GM21360 (cell line): Measurements from ENCODE around the gene MAN1C1.
A peak's percentile ranks its signal among the peaks of the same experiment; 100 is the strongest.

Experiments
- ATAC-seq: cut with Tn5 transposase; IDR thresholded peaks from one replicate; pipeline ENCODE4 v1.9.1; 2021; ENCODE audit warnings: mild to moderate bottlenecking, moderate library complexity; ENCODE audit not compliant: unreplicated experiment

Gene MAN1C1

DNA sequence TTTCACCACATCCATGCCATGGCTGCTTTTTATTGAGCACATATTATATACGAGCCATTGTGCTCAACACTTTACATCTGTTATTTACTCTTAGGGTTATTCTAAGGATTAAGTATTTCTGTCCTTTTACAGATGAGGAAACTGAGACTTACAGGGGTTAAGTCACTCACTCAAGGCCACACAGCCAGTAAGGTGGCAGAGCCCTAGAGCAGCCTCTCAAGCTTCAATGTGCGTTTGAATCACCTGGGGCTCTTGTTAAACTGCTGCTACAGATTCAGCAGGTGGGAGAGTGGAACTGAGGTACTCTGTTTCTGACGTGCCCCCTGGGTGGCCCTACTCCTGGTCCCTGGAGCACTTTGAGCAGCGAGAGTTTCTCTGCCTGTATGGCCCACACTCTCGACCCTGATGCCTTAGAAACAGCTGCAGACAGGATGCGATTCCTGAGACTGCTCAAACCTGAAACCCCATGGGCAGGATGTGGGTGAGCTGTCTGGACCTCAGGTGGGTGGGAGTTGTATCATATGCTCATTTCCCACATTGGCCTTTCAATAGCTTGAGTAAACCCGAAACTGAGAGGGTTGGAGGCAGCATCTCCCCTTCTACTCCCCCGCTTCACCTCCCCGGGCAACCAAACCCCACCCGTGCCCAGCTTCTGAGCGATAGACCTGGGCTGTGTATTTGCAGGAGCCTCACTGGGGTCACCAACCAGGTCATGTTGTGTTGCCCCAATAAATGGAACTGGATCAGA is 59.3 kb downstream of the MAN1C1 start:
- peak; percentile 88 for ATAC-seq

DNA sequence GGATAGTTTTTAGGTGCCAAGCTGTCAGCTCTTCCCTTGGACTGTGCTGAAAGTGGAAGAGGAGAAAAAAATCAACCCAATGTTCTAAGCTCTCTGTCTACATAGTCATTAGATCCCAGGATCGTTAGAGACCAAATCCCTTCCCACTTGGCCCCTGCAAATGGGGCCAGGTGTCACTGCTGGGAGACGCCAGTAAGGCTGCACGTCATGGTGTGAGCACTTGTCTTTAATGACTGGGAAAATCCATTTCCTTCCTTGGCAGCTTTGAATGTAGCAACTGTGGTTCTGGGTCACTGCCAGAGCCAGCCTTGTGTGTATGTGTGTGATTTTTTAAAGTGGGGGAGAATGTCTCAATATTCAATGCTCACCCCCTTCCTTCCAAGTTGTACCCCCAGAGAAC is 59.9 kb downstream of the MAN1C1 start:
- peak; percentile 13 for ATAC-seq

DNA sequence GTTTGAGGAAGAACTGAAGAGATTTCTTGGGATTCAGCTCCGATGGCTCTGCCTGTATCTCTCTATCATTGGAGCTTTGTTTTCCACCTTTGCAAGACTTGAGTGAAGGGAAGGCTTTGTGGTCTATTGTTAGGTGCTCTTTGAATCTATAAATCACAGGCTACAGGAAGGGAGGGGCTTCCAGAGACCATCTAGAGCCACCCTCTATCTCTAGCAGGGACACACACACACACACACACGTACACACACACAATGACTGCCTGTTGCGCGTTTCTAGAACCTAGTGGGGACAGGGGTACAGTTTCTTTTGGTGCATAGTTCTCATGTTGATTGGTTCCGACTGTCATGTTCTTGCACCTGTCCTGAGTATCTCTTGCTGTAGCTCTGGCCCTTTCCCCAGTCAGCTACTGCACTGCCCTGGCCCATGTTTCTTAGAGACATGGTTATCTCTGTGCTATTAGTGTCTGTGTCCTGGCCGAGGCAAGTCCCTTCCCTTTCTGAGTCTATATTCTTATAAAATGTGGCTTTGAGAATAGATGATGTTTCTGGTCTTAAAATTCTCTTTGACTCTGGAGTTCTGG is 60.7 kb downstream of the MAN1C1 start:
- no peak for ATAC-seq

DNA sequence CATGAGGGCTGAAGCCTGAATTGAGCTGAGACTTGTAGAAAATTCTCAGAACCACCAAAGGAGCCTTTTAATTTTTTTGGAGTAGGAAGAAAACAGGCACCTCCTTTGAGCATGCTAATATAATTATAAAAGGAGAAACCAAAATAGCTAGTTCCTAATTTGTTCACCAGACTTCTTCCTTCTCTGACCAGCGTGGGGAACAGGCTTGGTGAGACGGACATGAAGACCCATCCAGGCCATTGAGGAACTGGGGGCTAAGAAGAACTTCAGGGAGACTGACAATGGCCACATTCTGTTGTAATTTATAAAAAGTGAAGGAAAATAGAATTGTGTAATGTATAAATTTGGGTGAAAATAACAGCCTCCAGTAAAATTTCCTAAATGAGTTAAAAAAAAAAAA is 62.6 kb downstream of the MAN1C1 start:
- ATAC-seq, result no peak

DNA sequence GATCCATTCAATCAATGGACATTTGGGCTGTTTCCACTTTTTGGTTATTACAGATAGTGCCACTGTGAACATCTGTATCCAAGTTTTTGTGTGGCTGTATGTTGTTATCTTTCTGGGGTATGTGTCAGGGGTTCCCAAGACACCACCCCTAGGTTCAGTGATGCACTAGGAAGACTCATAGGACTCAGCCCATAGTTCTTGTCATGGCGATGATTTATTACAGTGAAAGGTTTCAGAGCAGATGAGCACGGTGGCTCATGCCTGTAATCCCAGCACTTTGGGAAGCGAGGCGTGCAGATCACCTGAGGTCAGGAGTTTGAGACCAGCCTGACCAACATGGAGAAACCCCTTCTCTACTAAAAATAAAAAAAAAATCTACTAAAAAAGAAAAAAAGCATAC is 64.1 kb downstream of the MAN1C1 start:
- no peak for ATAC-seq

DNA sequence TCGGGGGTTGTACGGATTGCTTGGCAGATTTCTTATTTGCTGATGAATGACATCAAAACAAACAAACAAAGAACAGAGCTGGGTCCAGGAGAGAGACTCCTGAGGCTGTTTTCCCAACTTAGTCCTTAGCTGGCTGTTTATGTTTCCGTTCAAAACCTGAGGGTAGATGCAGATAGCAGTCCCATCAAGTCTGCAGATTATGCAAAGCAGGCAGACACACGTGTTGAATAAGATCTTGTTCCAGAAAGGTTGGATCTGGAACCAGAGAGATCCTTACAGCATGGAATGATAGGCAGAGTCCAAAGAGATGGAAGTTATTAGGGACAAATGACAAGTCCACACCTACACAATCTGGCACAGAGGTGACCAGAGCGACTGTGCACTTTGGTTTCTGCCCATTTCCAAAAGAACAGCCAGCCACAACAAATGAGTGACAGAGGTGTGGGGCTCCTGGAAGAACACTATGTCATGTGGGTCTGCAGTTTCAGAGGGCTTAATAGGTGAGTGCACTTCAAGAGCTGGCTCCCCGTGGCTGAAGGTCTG is 65.5 kb downstream of the MAN1C1 start:
- no peak for ATAC-seq

DNA sequence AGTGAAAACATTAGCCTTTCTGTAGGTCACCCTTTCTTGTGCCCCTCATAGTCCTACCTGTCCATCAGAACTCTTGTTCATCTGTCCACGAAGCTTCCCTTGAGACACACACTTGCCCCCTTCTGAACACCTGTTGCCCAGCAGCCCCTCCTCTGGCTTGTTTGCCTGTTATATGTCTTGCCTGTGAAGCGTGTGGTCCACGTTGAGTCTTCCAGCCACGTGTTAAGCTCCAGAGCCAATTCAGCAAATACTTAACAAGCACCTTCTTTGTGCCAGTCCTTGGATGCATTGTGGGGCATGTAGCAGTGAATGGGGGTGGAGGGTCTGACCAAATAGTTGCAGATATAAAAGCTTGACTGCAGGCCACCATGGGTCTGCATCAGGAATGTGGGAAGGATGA is 66.6 kb downstream of the MAN1C1 start:
- no peak for ATAC-seq

DNA sequence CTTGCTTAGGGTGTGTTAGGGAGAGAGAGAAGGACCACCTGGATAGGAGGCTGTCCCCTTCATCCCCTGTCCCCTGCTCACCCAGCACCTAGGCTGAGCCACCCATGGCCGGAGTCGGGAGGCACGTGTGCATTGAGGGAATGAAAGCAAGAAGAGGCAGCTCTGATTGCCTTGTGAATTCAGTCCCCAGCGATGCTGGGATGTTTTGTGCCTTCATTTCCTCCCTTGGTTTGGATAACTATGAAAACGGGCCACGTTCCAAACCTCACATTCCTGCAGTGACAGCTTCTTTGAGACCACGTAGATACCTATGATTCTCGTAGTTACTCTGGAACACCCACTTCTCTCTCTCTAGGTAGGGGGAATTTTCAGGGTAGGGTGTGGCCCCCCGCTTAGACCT is 67.1 kb downstream of the MAN1C1 start:
- no peak for ATAC-seq

DNA sequence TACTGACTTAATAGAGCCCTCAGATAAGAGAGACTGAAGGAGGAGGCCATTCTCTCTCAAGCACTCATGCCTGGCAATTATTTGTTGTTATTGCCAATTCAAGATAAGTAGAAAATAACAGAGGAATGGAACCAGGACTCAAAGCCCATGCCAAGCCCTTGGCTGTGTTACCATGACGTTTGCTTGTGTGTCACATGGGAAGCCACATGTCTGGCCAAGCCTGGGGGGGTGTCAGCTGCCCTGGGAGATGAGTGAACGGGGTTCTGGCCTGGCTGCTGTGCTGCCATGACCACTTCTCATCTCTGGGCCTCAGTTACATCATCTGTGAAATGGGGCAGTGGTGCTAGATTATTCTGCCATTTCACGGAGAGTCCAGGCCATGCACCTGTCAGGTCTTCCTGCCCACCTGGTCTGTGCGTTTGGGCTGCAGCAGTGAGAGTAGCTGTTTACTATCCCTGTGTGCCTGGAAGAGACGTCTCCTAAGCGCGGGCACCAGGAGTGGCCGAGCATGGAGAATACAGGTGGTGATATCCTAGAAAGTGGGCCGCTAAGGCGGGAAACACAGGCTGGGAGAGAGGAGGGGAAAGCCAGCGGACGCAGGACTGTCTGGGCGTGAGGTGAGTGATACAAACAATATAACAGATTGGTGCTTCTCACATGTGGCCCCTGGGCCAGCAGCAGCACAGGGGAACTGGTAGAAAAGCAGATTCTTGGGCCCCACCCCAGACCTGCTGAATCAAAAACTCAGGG is 67.8 kb downstream of the MAN1C1 start:
- no peak for ATAC-seq

DNA sequence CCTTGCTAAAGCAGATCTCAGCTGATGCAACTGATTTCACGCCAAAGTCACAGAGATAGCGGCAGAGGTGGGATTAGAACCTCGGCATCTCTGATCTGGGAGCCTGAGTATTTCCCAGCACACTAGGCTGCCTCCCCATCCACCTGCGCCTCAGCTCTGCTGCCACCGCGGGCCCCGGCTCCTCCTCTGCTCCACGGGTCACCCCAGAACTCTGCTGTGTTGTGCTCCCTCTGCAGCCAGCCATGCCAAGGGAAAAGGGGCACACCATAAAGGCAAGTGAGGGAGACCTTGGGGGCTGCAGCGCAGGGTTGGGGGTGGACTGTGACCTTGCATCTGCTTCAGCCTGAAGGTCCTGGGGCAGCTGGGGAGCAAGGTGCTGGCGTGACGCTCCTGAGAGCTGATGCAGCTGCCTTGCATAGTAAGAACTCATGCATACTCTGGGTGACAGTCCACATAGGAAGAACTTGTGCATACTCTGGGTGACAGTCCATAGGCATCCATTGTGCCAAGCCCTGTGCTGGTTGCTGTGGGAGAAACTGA is 68.7 kb downstream of the MAN1C1 start:
- ATAC-seq, result no peak

DNA sequence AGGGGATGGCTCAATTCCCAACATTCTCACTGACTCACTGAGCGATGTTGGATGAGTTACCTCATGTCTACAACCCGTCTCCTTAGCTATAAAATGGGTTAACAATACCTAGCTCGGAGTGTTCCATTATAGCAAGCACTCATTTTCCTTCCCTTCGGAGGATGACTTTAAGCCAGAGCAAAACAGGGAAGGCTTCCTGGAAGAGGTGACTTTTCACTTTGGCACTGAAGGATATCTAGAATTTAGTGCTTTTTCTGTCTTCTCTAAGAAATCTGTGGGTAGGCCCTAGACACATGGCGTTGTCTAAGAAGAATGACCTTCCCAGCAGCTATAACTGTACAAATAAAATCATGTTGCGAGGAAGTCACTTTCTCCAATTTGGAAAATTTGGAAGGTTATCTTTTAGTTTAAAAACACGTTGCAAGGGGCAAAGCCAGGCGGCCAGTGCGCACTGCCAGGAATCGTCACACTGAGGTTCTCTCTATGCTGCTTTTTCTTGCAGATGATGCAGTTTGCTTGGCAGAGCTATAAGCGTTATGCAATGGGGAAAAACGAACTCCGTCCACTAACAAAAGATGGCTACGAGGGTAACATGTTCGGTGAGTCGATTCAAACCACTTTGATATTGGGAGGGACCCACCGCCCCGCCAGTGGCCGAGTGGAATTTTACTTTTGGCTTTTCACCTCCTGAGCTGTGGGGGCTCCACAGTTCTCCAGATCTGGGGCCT is 69.5 kb downstream of the MAN1C1 start:
- no peak for ATAC-seq

DNA sequence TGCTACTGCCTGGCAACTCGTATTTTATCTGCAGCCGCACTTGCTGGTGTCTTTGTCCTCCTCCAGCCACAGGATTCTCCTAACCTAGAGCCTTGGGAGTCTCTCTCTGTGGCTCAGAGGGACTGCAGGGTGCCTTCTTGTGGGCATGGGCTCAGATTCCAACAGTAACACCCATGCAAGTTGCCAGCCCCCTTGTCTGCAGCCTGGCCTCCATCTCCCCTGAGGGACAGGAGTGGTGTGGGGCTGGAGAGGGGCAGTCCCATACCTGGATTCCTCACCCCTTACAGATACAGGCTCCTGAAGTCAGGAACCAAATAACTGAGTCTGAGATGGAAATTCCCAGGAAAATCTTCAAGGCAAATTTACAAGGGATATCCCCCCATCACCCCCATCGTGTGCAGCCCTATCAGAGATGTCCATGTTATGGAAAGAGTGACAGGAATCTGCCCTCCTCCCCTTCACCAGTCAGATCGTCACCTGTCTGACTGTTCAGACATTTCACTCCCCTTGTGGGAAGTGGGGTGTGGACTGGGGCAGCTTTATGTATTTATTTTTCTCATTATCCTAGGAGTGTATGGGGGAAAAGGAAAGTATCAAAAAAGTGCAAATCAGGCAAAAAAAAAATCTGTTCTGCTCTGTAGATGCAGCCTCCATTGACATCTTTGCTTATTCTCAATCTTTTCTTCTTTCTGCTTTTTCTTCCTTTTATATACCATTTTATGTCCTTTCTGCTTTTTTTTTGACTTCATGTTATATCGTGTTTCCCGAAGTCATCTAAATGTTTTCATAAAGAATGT is 70.8 kb downstream of the MAN1C1 start:
- ATAC-seq, result no peak

DNA sequence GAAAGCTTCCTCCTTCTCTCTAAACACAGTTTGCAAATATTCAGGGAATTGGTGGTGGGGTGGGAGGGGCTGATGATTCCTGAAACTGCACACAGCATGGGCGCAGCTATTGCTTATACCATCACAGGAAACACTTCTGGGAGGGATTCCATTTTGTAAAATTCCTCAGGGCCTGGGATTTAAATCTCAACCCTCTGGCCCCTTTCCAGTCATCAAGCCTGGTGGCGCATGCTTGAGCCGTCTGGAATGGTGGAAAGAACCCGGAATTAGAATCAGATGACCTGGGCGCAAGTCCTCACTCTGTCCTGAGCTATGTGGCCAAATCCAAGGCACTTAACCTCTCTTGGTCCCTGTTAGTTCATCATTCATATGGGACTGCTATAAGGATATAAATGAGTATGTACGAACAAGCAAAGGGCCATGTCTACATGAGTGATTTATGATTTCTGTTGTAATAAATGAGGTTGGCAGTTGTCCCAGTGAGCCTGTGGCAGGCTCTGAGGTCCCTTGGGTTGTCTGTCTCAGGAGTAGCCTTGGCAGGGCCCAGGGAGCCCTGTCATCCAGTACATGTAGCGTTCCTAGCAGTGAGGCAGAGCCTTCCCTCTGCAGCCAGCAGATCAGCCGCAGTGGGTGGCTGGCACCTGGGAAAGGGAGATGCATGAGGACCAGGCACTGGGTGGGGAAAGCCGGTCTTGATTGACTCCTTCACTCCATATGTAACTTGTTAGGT is 72.0 kb downstream of the MAN1C1 start:
- ATAC-seq, result no peak

DNA sequence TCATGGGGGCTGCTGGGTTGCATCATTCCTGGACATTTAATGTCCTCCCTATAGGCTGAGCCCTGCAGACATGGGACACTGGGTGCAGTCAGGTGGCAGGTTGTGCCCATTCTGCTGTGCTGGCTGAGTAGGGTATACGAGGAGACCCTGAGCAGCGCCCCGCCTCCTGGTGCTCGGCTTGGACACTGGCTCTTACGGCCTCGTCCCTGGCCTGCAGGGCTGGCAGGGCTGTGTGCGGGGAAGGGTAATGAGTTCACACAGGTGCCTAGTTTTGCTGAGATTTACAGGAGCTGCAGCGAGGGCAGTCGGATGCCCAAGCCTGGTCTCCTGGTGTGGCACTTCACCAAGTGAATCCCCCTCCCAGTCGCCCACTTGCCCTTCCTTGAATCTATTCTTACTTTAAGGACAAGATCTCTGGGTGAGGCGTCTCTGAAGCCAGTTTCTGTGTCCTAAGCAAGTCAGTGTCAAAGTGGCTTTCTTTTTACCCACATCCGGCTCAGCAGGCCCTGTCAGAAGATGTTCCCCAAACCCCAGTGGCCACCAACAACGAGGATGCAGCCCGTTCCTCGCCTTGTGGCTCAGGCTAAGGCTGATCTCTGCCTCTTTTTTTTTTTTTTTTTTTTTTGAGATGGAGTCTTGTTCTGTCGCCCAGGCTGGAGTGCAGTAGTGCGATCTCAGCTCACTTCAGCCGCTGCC is 73.2 kb downstream of the MAN1C1 start:
- no peak for ATAC-seq

DNA sequence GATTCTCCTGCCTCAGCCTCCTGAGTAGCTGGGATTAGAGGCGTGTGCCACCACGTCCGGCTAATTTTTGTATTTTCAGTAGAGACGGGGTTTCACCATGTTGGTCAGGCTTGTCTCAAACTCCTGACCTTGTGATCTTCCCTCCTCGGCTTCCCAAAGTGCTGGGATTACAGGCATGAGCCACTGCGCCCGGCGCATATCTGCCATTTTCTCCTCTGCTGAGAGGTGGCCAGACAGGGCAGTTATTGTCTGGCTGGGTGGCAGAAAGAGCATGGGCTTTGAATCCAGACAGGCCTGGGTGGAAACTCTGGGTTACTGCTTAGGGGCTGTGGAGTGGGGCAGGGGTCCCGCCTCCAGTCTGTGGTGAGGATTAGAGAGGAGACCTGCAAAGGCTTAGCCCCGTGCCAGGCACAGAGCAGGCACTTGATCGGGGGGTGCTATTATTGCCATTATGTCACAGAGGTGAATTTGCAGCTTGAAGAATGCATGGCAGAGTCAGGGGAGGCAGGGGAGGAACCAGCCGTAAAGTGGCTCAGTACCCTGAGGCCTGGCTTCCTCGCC is 73.9 kb downstream of the MAN1C1 start:
- no peak for ATAC-seq

DNA sequence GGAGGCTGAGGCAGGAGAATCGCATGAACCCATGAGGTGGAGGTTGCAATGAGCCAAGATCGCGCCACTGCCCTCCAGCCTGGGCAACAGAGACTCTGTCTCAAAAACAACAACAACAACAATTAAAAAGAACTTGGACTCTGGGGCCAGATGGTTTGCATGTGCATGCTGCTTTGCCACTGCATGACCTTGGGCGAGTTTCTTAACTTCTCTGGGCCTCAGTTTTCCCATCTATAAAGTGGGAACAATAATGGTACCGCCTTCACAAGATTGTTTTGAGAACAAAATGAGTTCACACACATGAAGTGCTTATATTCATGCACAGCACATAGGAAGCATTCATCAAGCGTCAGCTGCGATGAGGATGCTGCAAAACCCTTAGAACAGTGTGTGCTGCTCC is 74.6 kb downstream of the MAN1C1 start:
- no peak for ATAC-seq

DNA sequence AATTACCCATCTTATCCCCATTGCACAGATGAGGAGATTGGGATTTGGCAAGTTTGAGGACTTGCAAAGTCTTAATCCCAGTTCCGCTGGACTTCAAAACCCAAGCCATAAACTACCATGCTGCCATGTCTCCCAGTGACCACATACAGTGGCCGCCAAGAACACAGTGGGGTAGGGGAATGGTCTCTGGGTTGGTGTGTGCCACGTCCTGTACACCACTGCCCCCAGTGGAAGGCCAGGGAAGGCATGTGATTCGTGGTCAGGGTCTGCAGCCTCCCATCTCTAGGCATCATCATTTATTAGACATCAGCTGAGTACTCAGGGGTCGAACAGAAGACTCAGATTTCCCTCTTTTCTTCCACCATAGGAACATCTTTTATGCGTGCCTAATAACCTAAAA is 76.0 kb downstream of the MAN1C1 start:
- no peak for ATAC-seq

DNA sequence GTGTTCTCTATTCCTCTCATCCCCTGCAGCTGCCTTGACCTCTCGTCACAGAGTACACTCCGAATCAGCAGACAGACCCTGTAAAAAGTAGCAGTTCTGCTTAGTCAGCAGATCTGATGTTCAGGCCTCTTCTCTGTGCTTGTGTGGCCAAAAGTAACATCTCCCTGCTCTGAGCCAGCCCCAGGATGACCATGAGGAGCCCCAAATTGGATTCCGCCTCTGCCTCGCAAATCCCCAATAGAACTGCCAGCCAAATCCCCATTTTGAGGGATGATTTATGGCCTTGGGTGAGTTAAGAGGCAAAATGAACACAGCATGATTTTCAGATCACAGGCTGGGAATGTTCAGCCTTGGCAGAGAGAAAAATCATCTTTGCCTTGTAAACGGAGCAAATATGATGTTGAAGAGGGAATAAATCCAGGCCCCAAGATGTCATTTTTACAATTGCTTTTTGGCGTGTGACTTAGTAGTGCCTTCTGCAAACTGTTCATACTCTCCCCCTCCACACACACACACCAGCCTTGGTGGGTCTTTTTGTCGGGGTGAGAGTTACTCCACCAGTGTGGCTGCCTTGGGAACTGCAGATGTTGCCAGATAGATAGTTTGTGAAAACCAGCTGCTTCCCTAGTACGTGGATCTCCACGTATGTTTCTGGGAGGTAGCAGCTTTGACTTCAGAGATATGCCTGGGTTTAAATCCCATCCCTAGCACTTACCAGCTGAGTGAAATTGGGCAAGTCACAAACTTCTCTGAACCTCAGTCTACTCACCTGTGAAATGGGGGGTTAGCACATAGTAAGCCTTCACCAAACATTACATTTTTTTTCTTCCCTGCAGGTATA is 77.8 kb downstream of the MAN1C1 start:
- no peak for ATAC-seq
